ENCODE data around the gene TIMM8B.
"Not testable (repeated sequence)": the region's sequence is repeated elsewhere in the genome, so short reads cannot be mapped to it uniquely, and the experiment has no call there.

Gene TIMM8B

GRCh38 chr11:112086422-112087191, at the start of gene TIMM8B, which contains the start of gene SDHD:
Gene TIMM8B (minus strand): TSS chr11:112086756. CDS start chr11:112086723, 33 bp downstream.
Gene SDHD (plus strand): TSS chr11:112086873. CDS start chr11:112086908, 35 bp downstream.
- peak; percentile 98 for DNase-seq

- no peak for DNase-seq
Observed at GRCh38 chr11:112134473-112134872, 47.9 kb upstream of the TIMM8B start.

GRCh38 chr11:112132737-112133136, 46.2 kb upstream of the TIMM8B start:
- DNase-seq = no peak

- DNase-seq = no peak
Observed at GRCh38 chr11:112129656-112130055, 43.1 kb upstream of the TIMM8B start.

GRCh38 chr11:112128483-112129121, 42.0 kb upstream of the TIMM8B start:
- DNase-seq = peak; percentile 54

GRCh38 chr11:112127056-112127455, 40.5 kb upstream of the TIMM8B start:
- no peak for DNase-seq

GRCh38 chr11:112123129-112123528, 36.6 kb upstream of the TIMM8B start:
- DNase-seq = no peak

GRCh38 chr11:112121981-112122615, 35.5 kb upstream of the TIMM8B start:
- no peak for DNase-seq

GRCh38 chr11:112118176-112118575, 31.6 kb upstream of the TIMM8B start:
- DNase-seq = peak; percentile 62

GRCh38 chr11:112115386-112115785, 28.8 kb upstream of the TIMM8B start:
- DNase-seq = no peak

- no peak for DNase-seq
Observed at GRCh38 chr11:112114460-112114859, 27.9 kb upstream of the TIMM8B start.

GRCh38 chr11:112113539-112114457, 27.2 kb upstream of the TIMM8B start:
- DNase-seq = peak; percentile 83

GRCh38 chr11:112106070-112106469, 19.5 kb upstream of the TIMM8B start:
- no peak for DNase-seq

- DNase-seq = no peak
Observed at GRCh38 chr11:112103446-112103845, 16.9 kb upstream of the TIMM8B start.

- DNase-seq = no peak
Observed at GRCh38 chr11:112100462-112100861, 13.9 kb upstream of the TIMM8B start.

GRCh38 chr11:112097734-112098528, 11.4 kb upstream of the TIMM8B start:
- no peak for DNase-seq

- no peak for DNase-seq
Observed at GRCh38 chr11:112096194-112096593, 9.6 kb upstream of the TIMM8B start.

- DNase-seq = not testable (repeated sequence)
Observed at GRCh38 chr11:112095302-112095701, 8.7 kb upstream of the TIMM8B start.

GRCh38 chr11:112087212-112087611, 656 bp upstream of the TIMM8B start:
- DNase-seq = no peak

- peak; percentile 47 for DNase-seq
Observed at GRCh38 chr11:112085822-112086421, 634 bp downstream of the TIMM8B start.

- no peak for DNase-seq
Observed at GRCh38 chr11:112082729-112083128, 3.8 kb downstream of the TIMM8B start.

Measured in NCI-H2171 treated with DMSO at 0.1 percent for 48 hours (cell line).